MM.1S (cell line): ENCODE data around the gene FADS3.

ENCODE experiments used
- EZH2 ChIP-seq: fragments of 300-600 bp; sonication (generic); optimal IDR thresholded peaks from 2 replicates; pipeline ENCODE3; 2017; ENCODE audit warnings: low read depth, mild to moderate bottlenecking, antibody characterized with exemption, low read length, mixed read lengths
- EZH2phosphoT487 ChIP-seq: fragments of 300-600 bp; sonication (generic); IDR thresholded peaks from 2 replicates; pipeline ENCODE4 v1.6.1; 2018; ENCODE audit warnings: antibody characterized with exemption, low read length
- TF ChIP-seq, protein P1 (sequence below): fragments of 300-600 bp; sonication (generic); IDR thresholded peaks from 2 replicates; pipeline ENCODE4 v1.5.1; 2016; ENCODE audit warnings: antibody characterized with exemption, low read length, mixed read lengths

DNA sequence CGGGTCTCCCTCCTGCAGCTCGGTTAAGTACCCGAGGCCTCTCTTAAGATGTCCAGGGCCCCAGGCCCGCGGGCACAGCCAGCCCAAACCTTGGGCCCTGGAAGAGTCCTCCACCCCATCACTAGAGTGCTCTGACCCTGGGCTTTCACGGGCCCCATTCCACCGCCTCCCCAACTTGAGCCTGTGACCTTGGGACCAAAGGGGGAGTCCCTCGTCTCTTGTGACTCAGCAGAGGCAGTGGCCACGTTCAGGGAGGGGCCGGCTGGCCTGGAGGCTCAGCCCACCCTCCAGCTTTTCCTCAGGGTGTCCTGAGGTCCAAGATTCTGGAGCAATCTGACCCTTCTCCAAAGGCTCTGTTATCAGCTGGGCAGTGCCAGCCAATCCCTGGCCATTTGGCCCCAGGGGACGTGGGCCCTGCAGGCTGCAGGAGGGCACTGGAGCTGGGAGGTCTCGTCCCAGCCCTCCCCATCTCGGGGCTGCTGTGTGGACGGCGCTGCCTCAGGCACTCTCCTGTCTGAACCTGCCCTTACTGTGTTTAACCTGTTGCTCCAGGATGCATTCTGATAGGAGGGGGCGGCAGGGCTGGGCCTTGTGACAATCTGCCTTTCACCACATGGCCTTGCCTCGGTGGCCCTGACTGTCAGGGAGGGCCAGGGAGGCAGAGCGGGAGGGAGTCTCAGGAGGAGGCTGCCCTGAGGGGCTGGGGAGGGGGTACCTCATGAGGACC, 25.0 kb downstream of the FADS3 start:
- TF ChIP-seq, protein P1, sequence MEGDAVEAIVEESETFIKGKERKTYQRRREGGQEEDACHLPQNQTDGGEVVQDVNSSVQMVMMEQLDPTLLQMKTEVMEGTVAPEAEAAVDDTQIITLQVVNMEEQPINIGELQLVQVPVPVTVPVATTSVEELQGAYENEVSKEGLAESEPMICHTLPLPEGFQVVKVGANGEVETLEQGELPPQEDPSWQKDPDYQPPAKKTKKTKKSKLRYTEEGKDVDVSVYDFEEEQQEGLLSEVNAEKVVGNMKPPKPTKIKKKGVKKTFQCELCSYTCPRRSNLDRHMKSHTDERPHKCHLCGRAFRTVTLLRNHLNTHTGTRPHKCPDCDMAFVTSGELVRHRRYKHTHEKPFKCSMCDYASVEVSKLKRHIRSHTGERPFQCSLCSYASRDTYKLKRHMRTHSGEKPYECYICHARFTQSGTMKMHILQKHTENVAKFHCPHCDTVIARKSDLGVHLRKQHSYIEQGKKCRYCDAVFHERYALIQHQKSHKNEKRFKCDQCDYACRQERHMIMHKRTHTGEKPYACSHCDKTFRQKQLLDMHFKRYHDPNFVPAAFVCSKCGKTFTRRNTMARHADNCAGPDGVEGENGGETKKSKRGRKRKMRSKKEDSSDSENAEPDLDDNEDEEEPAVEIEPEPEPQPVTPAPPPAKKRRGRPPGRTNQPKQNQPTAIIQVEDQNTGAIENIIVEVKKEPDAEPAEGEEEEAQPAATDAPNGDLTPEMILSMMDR: no peak
- TF ChIP-seq EZH2 (no peak), EZH2phosphoT487 (no peak)
